ENCODE results near the gene AAGAB. TPM values are rescaled to one million over a fixed set of nuclear protein-coding genes. Genes with fewer than 3 reads are reported as not detected.
A peak's percentile ranks its signal among the peaks of the same experiment; 100 is the strongest.
"Not testable (repeated sequence)": the region's sequence is repeated elsewhere in the genome, so short reads cannot be mapped to it uniquely, and the experiment has no call there.

AAGAB gene
- polyA plus RNA-seq, 1 donor = 31.1 TPM

DNA sequence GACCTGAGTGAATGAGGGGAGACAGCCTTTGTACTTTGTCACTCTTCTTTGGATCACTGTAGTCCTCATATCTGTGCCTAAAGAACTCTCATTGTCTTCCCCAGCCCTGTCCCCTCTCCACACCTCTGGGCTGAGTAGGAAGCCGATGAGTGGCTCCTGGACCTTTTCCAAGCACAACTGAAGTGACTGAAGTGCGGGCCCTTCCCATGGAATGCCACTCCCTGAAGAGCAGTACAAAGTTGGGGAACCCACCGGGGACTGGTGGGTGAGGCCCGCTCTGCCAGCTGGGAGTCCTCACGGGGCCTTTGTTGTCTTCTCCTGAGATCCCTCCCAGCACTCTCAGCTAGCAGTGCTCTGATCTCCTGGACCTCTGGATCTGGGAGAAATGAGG, 90.1 kb downstream of the AAGAB start:
- H3K27ac ChIP-seq (ENCODE audit: low read length) = no peak overlapping the region
- no CpG with 5 or more reads among the region's 5 CpGs for WGBS (ENCODE audit: insufficient coverage, low lambda C conversion rate)

DNA sequence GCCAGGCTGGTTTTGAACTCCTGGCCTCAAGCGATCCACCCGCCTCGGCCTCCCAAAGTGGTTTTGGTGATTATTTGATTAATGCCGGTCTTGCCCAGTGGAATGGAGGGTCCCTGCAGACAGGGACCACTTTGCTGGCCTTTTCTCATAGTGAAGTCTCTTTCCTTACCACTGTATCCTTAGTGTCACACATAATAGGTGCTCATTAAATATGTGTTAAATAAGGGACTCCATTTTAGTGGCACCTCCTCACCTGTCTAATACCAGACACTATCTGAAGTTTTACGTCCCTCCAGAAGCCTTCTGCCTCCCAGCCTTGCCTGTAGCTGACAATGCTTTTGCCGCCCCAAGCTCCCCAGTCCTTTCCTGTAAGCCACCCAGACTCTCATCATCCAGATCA, 91.3 kb downstream of the AAGAB start:
- DNase-seq = no peak

More for the DNA sequence above, 90.1 kb downstream of the AAGAB start:
- no peaks in the 10 kb centered on the region for H3K27me3 ChIP-seq (ENCODE audit: control insufficient read depth, insufficient read depth, low read length)
- peaks cover 15% of the 10 kb centered on the region for H3K4me1 ChIP-seq (ENCODE audit: control insufficient read depth, insufficient read depth, low read length)
- no peak overlapping the region for H3K4me3 ChIP-seq (ENCODE audit: low read length)
- peak in 1 of 2 donors; percentile 46 for DNase-seq
- H3K9me3 ChIP-seq (ENCODE audit: control insufficient read depth, low read depth, low read length) = no peaks in the 10 kb centered on the region
- peaks cover 48% of the 10 kb centered on the region for H3K36me3 ChIP-seq (ENCODE audit: control insufficient read depth, insufficient read depth, low read length)

DNA sequence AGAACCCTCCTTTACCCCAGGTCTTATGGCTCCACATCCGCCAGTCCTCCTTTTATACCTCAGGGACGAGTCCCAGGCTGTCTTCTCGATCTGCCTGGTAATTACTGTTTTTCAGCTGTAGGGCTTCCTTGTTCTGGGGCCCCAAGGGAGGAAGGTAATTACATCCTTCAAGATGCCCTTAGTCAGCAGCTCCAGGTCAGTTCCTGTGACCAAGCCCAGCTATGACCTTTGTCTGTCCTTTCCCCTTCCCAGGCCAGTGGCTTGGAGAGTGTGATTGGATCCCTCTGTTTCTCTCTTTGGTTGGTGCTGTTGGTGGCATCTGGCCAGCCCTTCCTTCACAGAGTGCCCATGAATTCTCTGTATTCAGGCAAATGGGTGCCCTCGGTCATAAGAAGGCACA, 92.6 kb downstream of the AAGAB start:
- H3K9me3 ChIP-seq (ENCODE audit: control insufficient read depth, low read depth, low read length) = no peaks in the 10 kb centered on the region
- peaks cover 25% of the 10 kb centered on the region for H3K36me3 ChIP-seq (ENCODE audit: control insufficient read depth, insufficient read depth, low read length)
- H3K4me1 ChIP-seq (ENCODE audit: control insufficient read depth, insufficient read depth, low read length) = peaks cover 15% of the 10 kb centered on the region
- DNase-seq = peak; percentile 70 to 87
- H3K27ac ChIP-seq (ENCODE audit: low read length) = peak overlapping the region; percentile 81
- H3K4me3 ChIP-seq (ENCODE audit: low read length) = no peak overlapping the region
- WGBS (ENCODE audit: insufficient coverage, low lambda C conversion rate) = no CpG with 5 or more reads among the region's 4 CpGs
- H3K27me3 ChIP-seq (ENCODE audit: control insufficient read depth, insufficient read depth, low read length) = no peaks in the 10 kb centered on the region

More for the DNA sequence above, 91.3 kb downstream of the AAGAB start:
- Histone ChIP-seq H3K27me3 (ENCODE audit: control insufficient read depth, insufficient read depth, low read length) (no peaks in the 10 kb centered on the region), H3K4me3 (ENCODE audit: low read length) (no peak overlapping the region), H3K36me3 (ENCODE audit: control insufficient read depth, insufficient read depth, low read length) (peaks cover 37% of the 10 kb centered on the region), H3K4me1 (ENCODE audit: control insufficient read depth, insufficient read depth, low read length) (peaks cover 15% of the 10 kb centered on the region), H3K27ac (ENCODE audit: low read length) (no peak overlapping the region), H3K9me3 (ENCODE audit: control insufficient read depth, low read depth, low read length) (no peaks in the 10 kb centered on the region)
- no CpG with 5 or more reads among the region's 6 CpGs for WGBS (ENCODE audit: insufficient coverage, low lambda C conversion rate)

GRCh38 chr15:67161412-67161811, 93.0 kb downstream of the AAGAB start:
- Histone ChIP-seq H3K27me3 (ENCODE audit: control insufficient read depth, insufficient read depth, low read length) (no peaks in the 10 kb centered on the region), H3K4me1 (ENCODE audit: control insufficient read depth, insufficient read depth, low read length) (peaks cover 15% of the 10 kb centered on the region), H3K27ac (ENCODE audit: low read length) (peak overlapping the region; percentile 81), H3K36me3 (ENCODE audit: control insufficient read depth, insufficient read depth, low read length) (peaks cover 20% of the 10 kb centered on the region), H3K4me3 (ENCODE audit: low read length) (no peak overlapping the region), H3K9me3 (ENCODE audit: control insufficient read depth, low read depth, low read length) (no peaks in the 10 kb centered on the region)
- no peak for DNase-seq
- WGBS (ENCODE audit: insufficient coverage, low lambda C conversion rate) = no CpG with 5 or more reads among the region's 5 CpGs

DNA sequence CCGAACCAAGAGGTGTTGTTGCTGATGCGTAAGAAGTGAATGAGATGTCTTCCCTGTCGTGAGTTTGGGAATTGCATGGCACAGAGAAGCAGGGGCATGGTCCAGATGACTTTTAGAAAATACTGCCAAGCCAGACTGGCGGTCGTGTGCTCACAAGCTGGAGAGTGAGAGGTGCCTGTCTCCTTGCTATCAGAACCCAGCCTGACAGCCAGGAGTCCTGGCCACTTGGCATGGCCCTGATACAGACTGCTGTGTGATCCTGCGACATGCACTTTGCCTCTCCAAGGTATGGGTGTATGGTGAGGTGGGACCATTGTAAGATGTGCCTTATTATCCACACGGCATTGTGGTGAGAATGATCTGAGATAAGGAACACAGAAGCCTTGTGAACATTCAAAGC, 96.1 kb downstream of the AAGAB start:
- 100% methylated on average over 1 of the region's 7 CpGs for WGBS (ENCODE audit: insufficient coverage, low lambda C conversion rate)
- Histone ChIP-seq H3K36me3 (ENCODE audit: control insufficient read depth, insufficient read depth, low read length) (peaks cover 12% of the 10 kb centered on the region), H3K27ac (ENCODE audit: low read length) (no peak overlapping the region), H3K4me1 (ENCODE audit: control insufficient read depth, insufficient read depth, low read length) (peaks cover 11% of the 10 kb centered on the region), H3K4me3 (ENCODE audit: low read length) (no peak overlapping the region), H3K9me3 (ENCODE audit: control insufficient read depth, low read depth, low read length) (no peaks in the 10 kb centered on the region), H3K27me3 (ENCODE audit: control insufficient read depth, insufficient read depth, low read length) (no peaks in the 10 kb centered on the region)
- DNase-seq = no peak

DNA sequence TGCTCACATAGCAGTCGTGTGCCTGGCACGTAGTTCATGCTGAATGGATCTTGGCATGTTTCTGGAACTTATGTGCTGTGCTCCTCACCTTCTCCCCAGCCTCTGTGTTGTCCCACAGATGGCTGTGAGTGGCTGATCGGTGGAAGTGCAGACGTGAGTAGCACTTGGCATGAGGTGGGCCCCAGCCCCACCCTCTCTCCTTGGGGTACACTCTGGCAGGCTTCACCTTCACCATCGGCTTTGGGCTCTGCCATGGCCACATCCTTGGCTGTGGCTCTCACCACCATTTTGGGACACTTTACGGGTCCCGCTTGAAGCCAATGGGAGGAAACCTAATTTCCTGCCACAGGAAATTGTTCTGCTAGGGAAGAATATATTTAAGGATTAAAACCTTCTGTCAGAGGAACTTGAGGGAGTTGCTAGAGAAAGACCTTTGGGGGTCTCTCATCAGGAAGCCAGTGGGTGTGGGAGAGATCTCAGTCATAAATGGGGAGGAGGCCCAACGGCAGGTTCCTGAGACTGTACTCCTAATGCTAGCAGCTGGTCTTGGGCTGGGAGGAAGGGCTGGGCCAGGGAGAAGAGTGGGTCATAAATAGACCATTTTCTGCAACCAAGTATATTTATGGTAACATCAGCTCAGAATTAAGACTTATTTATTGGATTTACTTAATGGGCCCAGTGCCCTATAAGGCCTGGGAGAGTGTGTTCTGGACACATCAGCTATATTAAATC, 96.8 kb downstream of the AAGAB start:
- Histone ChIP-seq H3K27ac (ENCODE audit: low read length) (no peak overlapping the region), H3K27me3 (ENCODE audit: control insufficient read depth, insufficient read depth, low read length) (no peaks in the 10 kb centered on the region), H3K9me3 (ENCODE audit: control insufficient read depth, low read depth, low read length) (no peaks in the 10 kb centered on the region), H3K4me3 (ENCODE audit: low read length) (no peak overlapping the region), H3K4me1 (ENCODE audit: control insufficient read depth, insufficient read depth, low read length) (peaks cover 11% of the 10 kb centered on the region), H3K36me3 (ENCODE audit: control insufficient read depth, insufficient read depth, low read length) (peaks cover 12% of the 10 kb centered on the region)
- no peak for DNase-seq
- no CpG with 5 or more reads among the region's 8 CpGs for WGBS (ENCODE audit: insufficient coverage, low lambda C conversion rate)

- H3K4me3 ChIP-seq (ENCODE audit: low read length) = no peak overlapping the region
- no peaks in the 10 kb centered on the region for H3K9me3 ChIP-seq (ENCODE audit: control insufficient read depth, low read depth, low read length)
- peaks cover 14% of the 10 kb centered on the region for H3K36me3 ChIP-seq (ENCODE audit: control insufficient read depth, insufficient read depth, low read length)
- H3K27me3 ChIP-seq (ENCODE audit: control insufficient read depth, insufficient read depth, low read length) = no peaks in the 10 kb centered on the region
- no peak overlapping the region for H3K27ac ChIP-seq (ENCODE audit: low read length)
- peaks cover 6% of the 10 kb centered on the region for H3K4me1 ChIP-seq (ENCODE audit: control insufficient read depth, insufficient read depth, low read length)
- WGBS (ENCODE audit: insufficient coverage, low lambda C conversion rate) = no CpG with 5 or more reads among the region's 3 CpGs
- DNase-seq = no peak
These were observed 97.6 kb downstream of the AAGAB start for GRCh38 chr15:67156834-67157233.

DNA sequence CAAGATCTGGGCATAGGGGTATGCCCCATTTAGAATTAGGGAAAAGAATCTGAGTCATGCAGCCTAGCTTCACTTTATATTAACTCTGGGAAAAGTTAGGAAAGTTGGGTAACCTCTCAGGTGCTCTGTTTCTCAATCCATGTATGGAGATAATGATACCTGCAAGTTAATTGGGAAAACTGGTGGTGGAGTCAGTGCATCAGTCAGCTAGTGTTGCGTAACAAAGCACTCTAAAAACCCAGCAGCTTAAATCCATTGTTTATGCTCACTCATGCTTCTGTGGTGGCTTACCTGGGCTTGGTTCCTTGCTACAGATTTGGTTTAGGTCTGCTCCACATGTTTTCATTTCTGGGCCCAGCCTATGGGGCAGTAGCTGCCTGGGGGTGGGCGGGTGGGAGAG, 98.0 kb downstream of the AAGAB start:
- DNase-seq = no peak
- no peaks in the 10 kb centered on the region for H3K9me3 ChIP-seq (ENCODE audit: control insufficient read depth, low read depth, low read length)
- no CpG with 5 or more reads among the region's 2 CpGs for WGBS (ENCODE audit: insufficient coverage, low lambda C conversion rate)
- H3K4me3 ChIP-seq (ENCODE audit: low read length) = no peak overlapping the region
- no peak overlapping the region for H3K27ac ChIP-seq (ENCODE audit: low read length)
- H3K36me3 ChIP-seq (ENCODE audit: control insufficient read depth, insufficient read depth, low read length) = peaks cover 14% of the 10 kb centered on the region
- H3K27me3 ChIP-seq (ENCODE audit: control insufficient read depth, insufficient read depth, low read length) = no peaks in the 10 kb centered on the region
- peaks cover 4% of the 10 kb centered on the region for H3K4me1 ChIP-seq (ENCODE audit: control insufficient read depth, insufficient read depth, low read length)

DNA sequence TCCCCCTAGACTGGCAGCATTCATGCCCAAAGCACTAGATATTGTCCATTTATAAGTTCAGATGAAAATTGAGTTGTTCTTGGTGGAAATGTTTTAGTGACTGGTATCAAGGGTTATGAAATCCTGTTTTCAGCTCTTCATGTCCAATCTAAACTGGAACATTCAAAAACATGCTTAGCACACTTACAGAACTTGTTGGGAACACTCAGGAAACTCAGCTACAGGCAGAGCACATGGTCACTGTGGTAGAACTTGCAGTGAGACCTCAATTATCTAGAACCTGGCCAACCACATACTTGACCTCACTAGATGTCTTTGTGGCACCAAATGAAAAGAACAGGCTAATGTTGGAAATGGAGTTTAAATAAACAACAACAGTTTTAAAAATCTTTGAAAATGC, 100.2 kb downstream of the AAGAB start:
- peaks cover 17% of the 10 kb centered on the region for H3K4me1 ChIP-seq (ENCODE audit: control insufficient read depth, insufficient read depth, low read length)
- H3K4me3 ChIP-seq (ENCODE audit: low read length) = no peak overlapping the region
- no peaks in the 10 kb centered on the region for H3K9me3 ChIP-seq (ENCODE audit: control insufficient read depth, low read depth, low read length)
- DNase-seq = no peak
- H3K36me3 ChIP-seq (ENCODE audit: control insufficient read depth, insufficient read depth, low read length) = peaks cover 14% of the 10 kb centered on the region
- no peaks in the 10 kb centered on the region for H3K27me3 ChIP-seq (ENCODE audit: control insufficient read depth, insufficient read depth, low read length)
- no peak overlapping the region for H3K27ac ChIP-seq (ENCODE audit: low read length)

- no CpG with 5 or more reads among the region's 6 CpGs for WGBS (ENCODE audit: insufficient coverage, low lambda C conversion rate)
- peaks cover 14% of the 10 kb centered on the region for H3K36me3 ChIP-seq (ENCODE audit: control insufficient read depth, insufficient read depth, low read length)
- peaks cover 26% of the 10 kb centered on the region for H3K4me1 ChIP-seq (ENCODE audit: control insufficient read depth, insufficient read depth, low read length)
These were observed 101.4 kb downstream of the AAGAB start for GRCh38 chr15:67153044-67153443.

GRCh38 chr15:67152429-67152828, 102.0 kb downstream of the AAGAB start:
- H3K27me3 ChIP-seq (ENCODE audit: control insufficient read depth, insufficient read depth, low read length) = no peaks in the 10 kb centered on the region
- DNase-seq = no peak
- H3K4me3 ChIP-seq (ENCODE audit: low read length) = no peak overlapping the region
- H3K36me3 ChIP-seq (ENCODE audit: control insufficient read depth, insufficient read depth, low read length) = peaks cover 14% of the 10 kb centered on the region
- peaks cover 32% of the 10 kb centered on the region for H3K4me1 ChIP-seq (ENCODE audit: control insufficient read depth, insufficient read depth, low read length)
- no peak overlapping the region for H3K27ac ChIP-seq (ENCODE audit: low read length)
- no peaks in the 10 kb centered on the region for H3K9me3 ChIP-seq (ENCODE audit: control insufficient read depth, low read depth, low read length)
- no CpG with 5 or more reads among the region's 1 CpG for WGBS (ENCODE audit: insufficient coverage, low lambda C conversion rate)

More at GRCh38 chr15:67153044-67153443, 101.4 kb downstream of the AAGAB start:
- not testable (repeated sequence) for H3K27ac ChIP-seq (ENCODE audit: low read length); DNase-seq; H3K27me3 ChIP-seq (ENCODE audit: control insufficient read depth, insufficient read depth, low read length); H3K9me3 ChIP-seq (ENCODE audit: control insufficient read depth, low read depth, low read length); H3K4me3 ChIP-seq (ENCODE audit: low read length)
